Endothelial cell of umbilical vein (primary cell): ENCODE data around the gene MAP4K5. TPM values are rescaled to one million over a fixed set of nuclear protein-coding genes. Genes with fewer than 3 reads are reported as not detected.
A peak's percentile ranks its signal among the peaks of the same experiment; 100 is the strongest.

ENCODE experiments used
- BruUV-seq: library from RNA; stranded (reverse); fragments of 400-500 nt; replicated peaks from 2 replicates; lab custom pipeline; 2021; lab: Mats Ljungman, UMichigan
- CTCF ChIA-PET: fragments of 300-600, 350-600 bp; sonication (Branson Sonifier 250); formaldehyde crosslinking; loops from one replicate; lab custom pipeline; 2021; ENCODE audit warnings: antibody characterized with exemption, inconsistent platforms; lab: Charles Lee
- POLR2A ChIA-PET: fragments of 300-600, 350-600 bp; sonication (Branson Sonifier 250); formaldehyde crosslinking; loops from one replicate; lab custom pipeline; 2021; ENCODE audit warnings: antibody characterized with exemption, inconsistent platforms; lab: Charles Lee
- DNase-seq: peaks from one replicate; pipeline ENCODE4 v3.0.0-alpha.2; 2011; ENCODE audit warnings: low read depth, low spot score
- FAIRE-seq: peaks from 2 replicates; lab custom pipeline; 2011; peaks lifted over from hg19 to GRCh38; lab: Jason Lieb, UNC
- H2AFZ ChIP-seq: 2 replicates; pipeline ENCODE4 v1.6.0; 2012; ENCODE audit warnings: low read depth, low read length, control low read depth, inconsistent platforms
- H3K27ac ChIP-seq: 2 replicates; pipeline ENCODE4 v1.5.1; 2011; ENCODE audit warnings: low read depth, mild to moderate bottlenecking, control low read depth, low read length, moderate library complexity; ENCODE audit not compliant: insufficient read depth
- H3K27me3 ChIP-seq, 2 experiments: 2 replicates each; pipeline versions ENCODE4 v1.6.0 to v1.6.1; 2011; ENCODE audit warnings: low read length in 2 of 2, mixed read lengths in 1 of 2; ENCODE audit not compliant: control insufficient read depth in 2 of 2, insufficient read depth in 2 of 2
- H3K36me3 ChIP-seq, 2 experiments: 2 replicates in 1 of 2; 3 replicates in 1 of 2; pipeline ENCODE4 v1.5.1; 2011; ENCODE audit warnings: low read length in 2 of 2, mild to moderate bottlenecking in 1 of 2, moderate library complexity in 1 of 2; ENCODE audit not compliant: control insufficient read depth in 2 of 2, insufficient read depth in 2 of 2; ENCODE audit errors: extremely low read depth in 1 of 2
- H3K4me1 ChIP-seq: 3 replicates; pipeline ENCODE4 v1.5.1; 2011; ENCODE audit warnings: mild to moderate bottlenecking, low read length; ENCODE audit not compliant: control insufficient read depth, insufficient read depth; ENCODE audit errors: extremely low read depth
- H3K4me2 ChIP-seq: 2 replicates; pipeline ENCODE4 v1.6.1; 2011; ENCODE audit warnings: low read length, control low read depth, mixed read lengths; ENCODE audit not compliant: insufficient read depth
- H3K4me3 ChIP-seq, 3 experiments: fragments of 200-600 bp in 1 of 3; sonication (generic), shearing (Covaris generic) in 1 of 3; replicated peaks in 1 of 3; 2 replicates each; pipeline ENCODE4 v1.5.1; 2011 to 2016; ENCODE audit warnings: control low read depth in 3 of 3, low read length in 3 of 3, mild to moderate bottlenecking in 2 of 3, inconsistent platforms in 1 of 3, low read depth in 1 of 3, moderate library complexity in 1 of 3; ENCODE audit not compliant: insufficient read depth in 1 of 3
- H3K79me2 ChIP-seq: 2 replicates; pipeline ENCODE4 v1.6.0; 2012; ENCODE audit warnings: low read length, inconsistent platforms; ENCODE audit not compliant: control insufficient read depth, insufficient read depth
- H3K9ac ChIP-seq: replicated peaks from 2 replicates; pipeline ENCODE3; 2011; ENCODE audit warnings: low read length, control low read depth; ENCODE audit not compliant: insufficient read depth; ENCODE audit errors: extremely low read depth
- H3K9me1 ChIP-seq: replicated peaks from 3 replicates; pipeline ENCODE4 v1.6.0; 2011; ENCODE audit warnings: mild to moderate bottlenecking, low read length; ENCODE audit not compliant: control insufficient read depth, insufficient read depth; ENCODE audit errors: extremely low read depth
- H3K9me3 ChIP-seq: replicated peaks from 2 replicates; pipeline ENCODE4 v1.5.1; 2012; ENCODE audit warnings: low read length, inconsistent platforms; ENCODE audit not compliant: control insufficient read depth, insufficient read depth
- H4K20me1 ChIP-seq: replicated peaks from 2 replicates; pipeline ENCODE3; 2011; ENCODE audit warnings: mild to moderate bottlenecking, low read length; ENCODE audit not compliant: control insufficient read depth, insufficient read depth; ENCODE audit errors: extremely low read depth
- CTCF ChIP-seq, 2 donors: IDR thresholded peaks; 1 replicate in 1 of 2; 2 replicates in 1 of 2; pipeline ENCODE4 v1.5.1; 2011; ENCODE audit warnings: low read length in 2 of 2, mild to moderate bottlenecking in 2 of 2, moderate library complexity in 2 of 2, control low read depth in 1 of 2, inconsistent platforms in 1 of 2, low read depth in 1 of 2; ENCODE audit not compliant: insufficient read depth in 1 of 2; ENCODE audit errors: extremely low read depth in 1 of 2
- FOS ChIP-seq: IDR thresholded peaks from 2 replicates; pipeline ENCODE4 v1.6.1; 2011; ENCODE audit warnings: mild to moderate bottlenecking, low read length, moderate library complexity, borderline replicate concordance; ENCODE audit not compliant: insufficient read depth
- GATA2 ChIP-seq: IDR thresholded peaks from 2 replicates; pipeline ENCODE4 v1.7.0; 2011; ENCODE audit warnings: low read depth, mild to moderate bottlenecking, moderate library complexity, mixed read lengths, low read length; ENCODE audit not compliant: insufficient read length, insufficient read depth
- JUN ChIP-seq: IDR thresholded peaks from 2 replicates; pipeline ENCODE4 v1.6.1; 2011; ENCODE audit warnings: borderline replicate concordance, low read depth; ENCODE audit not compliant: insufficient read length, insufficient read depth
- MAX ChIP-seq: IDR thresholded peaks from 2 replicates; pipeline ENCODE4 v1.6.1; 2011; ENCODE audit not compliant: insufficient read depth, insufficient read length
- MYC ChIP-seq: IDR thresholded peaks from one replicate; pipeline ENCODE4 v1.6.1; 2011; ENCODE audit warnings: mild to moderate bottlenecking, low read depth, low read length
- POLR2A ChIP-seq: IDR thresholded peaks from 2 replicates; pipeline ENCODE4 v1.6.1; 2012; ENCODE audit warnings: low read depth, mild to moderate bottlenecking, control low read depth, low read length
- POLR2AphosphoS5 ChIP-seq: IDR thresholded peaks from 2 replicates; pipeline ENCODE4 v1.6.1; 2012; ENCODE audit warnings: low read depth, mild to moderate bottlenecking, control low read depth, low read length, moderate library complexity; ENCODE audit not compliant: insufficient read depth
- dilution Hi-C: fragments of 300-500 bp; cut with MboI; formaldehyde crosslinking; loops from one replicate; pipeline ENCODE4 v1.15.0; 2019; ENCODE audit warnings: low sequenced_read_pairs; ENCODE audit not compliant: extremely low pct_ligation_motif_present
- intact Hi-C: fragments of 100-400 bp; cut with micrococcal nuclease; formaldehyde crosslinking; loops from one replicate; pipeline ENCODE4 v1.10.0; 2022
- polyA plus RNA-seq, 4 experiments: library from polyadenylated mRNA; depleted of rRNA in 3 of 4; stranded (reverse) in 3 of 4; unstranded in 1 of 4; fragments of >200 nt; gene quantifications; 2 replicates each; pipeline versions ENCODE4 v1.2.1 to v1.2.3, GENCODE V29; 2011 to 2012; ENCODE audit warnings: missing spikeins in 1 of 4
- total RNA-seq: library from RNA; stranded (reverse); gene quantifications from 2 replicates; pipeline ENCODE4 v1.2.3, GENCODE V29; 2021

The MAP4K5 gene
- total and polyA plus RNA-seq, 2 donors (not counting 3 experiments of a cell fraction or from before 2014, with no cell fraction given), result 17.4 to 73.7 TPM

- DNase-seq (no peak), FAIRE-seq (no peak)
- dilution Hi-C loops (no loop called here), intact Hi-C loops (loop anchor here (5.0 kb wide), 1 partner anchor 47 kb away; no protein-coding TSS in a partner anchor)
- Histone ChIP-seq H3K27me3 (no peaks in the 10 kb centered on the region), H3K4me3 (peak overlapping the region; percentile 48 to 97 (median 72)), H3K4me2 (peak overlapping the region; percentile 100), H3K9me3 (no peaks in the 10 kb centered on the region), H3K27ac (no peak overlapping the region), H3K4me1 (peaks cover 15% of the 10 kb centered on the region), H3K9ac (no peak overlapping the region), H3K36me3 (no peaks in the 10 kb centered on the region), H4K20me1 (no peaks in the 10 kb centered on the region), H3K9me1 (no peaks in the 10 kb centered on the region), H2AFZ (peak overlapping the region; percentile 51), H3K79me2 (no peaks in the 10 kb centered on the region)
- no peak for TF ChIP-seq JUN
- no peak for TF ChIP-seq POLR2A
- no peak for TF ChIP-seq GATA2
- no peak for TF ChIP-seq MAX
- TF ChIP-seq CTCF (IDR thresholded peaks at IDR 0.05; ENCODE audit: extremely low read depth in 1 of 2, insufficient read depth in 1 of 2, low read depth in 1 of 2, low read length in 2 of 2), result no peak
- no peak for TF ChIP-seq MYC
- no peak for TF ChIP-seq FOS
- no peak for TF ChIP-seq POLR2AphosphoS5
- POLR2A ChIA-PET, result no interaction called here
- CTCF ChIA-PET, result interaction anchor here (1.5 to 2.4 kb wide), 3 partner anchors 31 to 78 kb away, joined by 4 to 8 read pairs (median 8); no protein-coding TSS in a partner anchor
- no TSS peak for BruUV-seq
Measured at GRCh38 chr14:50395448-50395847, 136.9 kb downstream of the MAP4K5 start.
